Keratinocyte (primary cell): Measurements from ENCODE around the gene ANO2. TPM values are rescaled to one million over a fixed set of nuclear protein-coding genes. Genes with fewer than 3 reads are reported as not detected.

Experiments used
- DNase-seq: peaks from one replicate; pipeline ENCODE4 v3.0.0-alpha.2; 2011; ENCODE audit warnings: low read depth, missing footprints, low spot score
- FAIRE-seq: peaks from 2 replicates; lab custom pipeline; 2011; peaks lifted over from hg19 to GRCh38; lab: Jason Lieb, UNC
- H2AFZ ChIP-seq: 2 replicates; pipeline ENCODE4 v1.6.0; 2012; ENCODE audit warnings: low read length, control low read depth, inconsistent platforms; ENCODE audit not compliant: control insufficient read depth
- H3K27ac ChIP-seq: 2 replicates; pipeline ENCODE4 v1.5.1; 2011; ENCODE audit warnings: low read length; ENCODE audit not compliant: control insufficient read depth, insufficient read depth
- H3K27me3 ChIP-seq: 3 replicates; pipeline ENCODE4 v1.6.0; 2011; ENCODE audit warnings: low read length; ENCODE audit not compliant: control insufficient read depth, insufficient read depth; ENCODE audit errors: extremely low read depth
- H3K36me3 ChIP-seq, 2 experiments: 2 replicates in 1 of 2; 3 replicates in 1 of 2; pipeline ENCODE4 v1.5.1; 2011; ENCODE audit warnings: low read length in 2 of 2, mild to moderate bottlenecking in 1 of 2; ENCODE audit not compliant: control insufficient read depth in 2 of 2, insufficient read depth in 2 of 2; ENCODE audit errors: extremely low read depth in 1 of 2
- H3K4me1 ChIP-seq: 3 replicates; pipeline ENCODE4 v1.5.1; 2011; ENCODE audit warnings: low read length; ENCODE audit not compliant: control insufficient read depth, insufficient read depth; ENCODE audit errors: extremely low read depth
- H3K4me2 ChIP-seq: 3 replicates; pipeline ENCODE4 v1.6.0; 2011; ENCODE audit warnings: low read depth, low read length; ENCODE audit not compliant: control insufficient read depth, insufficient read depth; ENCODE audit errors: extremely low read depth
- H3K4me3 ChIP-seq, 3 experiments: fragments of 200-600 bp in 1 of 3; sonication (generic) in 1 of 3; 2 replicates in 2 of 3; 3 replicates in 1 of 3; pipeline ENCODE4 v1.5.1; 2011 to 2016; ENCODE audit warnings: low read length in 3 of 3, mild to moderate bottlenecking in 3 of 3, control low read depth in 2 of 3, inconsistent platforms in 1 of 3, low read depth in 1 of 3, mixed read lengths in 1 of 3, mixed run types in 1 of 3, moderate library complexity in 1 of 3; ENCODE audit not compliant: control insufficient read depth in 2 of 3, insufficient read depth in 2 of 3; ENCODE audit errors: extremely low read depth in 1 of 3
- H3K79me2 ChIP-seq: 2 replicates; pipeline ENCODE4 v1.6.0; 2012; ENCODE audit warnings: low read length; ENCODE audit not compliant: control insufficient read depth, insufficient read depth
- H3K9ac ChIP-seq: 3 replicates; pipeline ENCODE4 v1.6.0; 2011; ENCODE audit warnings: low read length; ENCODE audit not compliant: control insufficient read depth, insufficient read depth; ENCODE audit errors: extremely low read depth
- H3K9me1 ChIP-seq: 3 replicates; pipeline ENCODE4 v1.6.0; 2011; ENCODE audit warnings: low read length; ENCODE audit not compliant: control insufficient read depth, insufficient read depth; ENCODE audit errors: extremely low read depth
- H3K9me3 ChIP-seq: 2 replicates; pipeline ENCODE4 v1.5.1; 2012; ENCODE audit warnings: low read depth, low read length; ENCODE audit not compliant: control insufficient read depth
- H4K20me1 ChIP-seq: 3 replicates; pipeline ENCODE4 v1.6.0; 2011; ENCODE audit warnings: low read length; ENCODE audit not compliant: control insufficient read depth, insufficient read depth; ENCODE audit errors: extremely low read depth
- CTCF ChIP-seq, 3 experiments: IDR thresholded peaks in 1 of 3; conservative IDR thresholded peaks in 1 of 3; optimal IDR thresholded peaks in 1 of 3; 2 replicates in 2 of 3; 3 replicates in 1 of 3; pipeline versions ENCODE3 to v1.5.1; 2011; ENCODE audit warnings: low read length in 3 of 3, mild to moderate bottlenecking in 3 of 3, moderate library complexity in 2 of 3, control low read depth in 1 of 3, inconsistent platforms in 1 of 3; ENCODE audit not compliant: insufficient read depth in 2 of 3; ENCODE audit errors: extremely low read depth in 1 of 3
- EZH2 ChIP-seq: IDR thresholded peaks from one replicate; pipeline ENCODE4 v1.6.1; 2012; ENCODE audit warnings: inconsistent platforms, mild to moderate bottlenecking, low read length, moderate library complexity
- dilution Hi-C: fragments of 300-500 bp; cut with MboI; formaldehyde crosslinking; loops from one replicate; pipeline ENCODE4 v1.7.0; 2020; ENCODE audit warnings: low sequenced_read_pairs; ENCODE audit not compliant: extremely low pct_ligation_motif_present
- polyA plus RNA-seq, 5 experiments: library from polyadenylated mRNA; depleted of rRNA in 3 of 5; stranded (reverse) in 3 of 5; stranded (forward) in 1 of 5; unstranded in 1 of 5; fragments of >200 nt; gene quantifications; 1 replicate in 1 of 5; 2 replicates in 3 of 5; 3 replicates in 1 of 5; pipeline versions ENCODE4 v1.2.1 to v1.2.3, GENCODE V29; 2011 to 2012; ENCODE audit warnings: missing spikeins in 2 of 5, low read depth in 1 of 5, low replicate concordance in 1 of 5

Gene ANO2
- polyA plus RNA-seq, 1 donor (not counting 4 experiments of a cell fraction or from before 2014, with no cell fraction given): 0.14 TPM

DNA sequence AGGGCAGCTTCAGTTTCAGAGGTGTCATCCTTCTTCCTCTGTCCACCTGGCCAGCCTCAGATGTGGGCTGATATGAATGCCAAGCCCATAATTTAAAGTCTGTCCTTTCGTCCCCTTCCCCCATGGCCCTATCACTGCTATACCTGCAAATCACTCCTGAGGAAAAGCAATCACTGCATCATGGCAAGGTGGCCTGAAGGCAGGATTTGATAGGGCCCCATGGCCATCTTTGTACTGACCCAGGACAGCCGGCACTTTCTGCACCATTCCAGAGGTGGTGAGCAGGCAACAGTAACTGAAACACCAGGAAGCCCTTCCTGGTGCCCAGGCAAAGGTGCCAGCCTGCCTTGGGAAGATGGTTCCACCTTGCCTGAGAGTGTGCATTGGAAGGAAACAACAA lies 60.8 kb downstream of the ANO2 start:
- FAIRE-seq: no peak
- Histone ChIP-seq H2AFZ (no peak overlapping the region), H4K20me1 (no peaks in the 10 kb centered on the region), H3K9me1 (no peaks in the 10 kb centered on the region), H3K9me3 (no peaks in the 10 kb centered on the region), H3K79me2 (no peaks in the 10 kb centered on the region), H3K4me1 (no peaks in the 10 kb centered on the region), H3K27ac (no peak overlapping the region), H3K4me2 (no peak overlapping the region), H3K36me3 (no peaks in the 10 kb centered on the region), H3K9ac (no peak overlapping the region), H3K4me3 (no peak overlapping the region), H3K27me3 (no peaks in the 10 kb centered on the region)
- no peak for DNase-seq
- TF ChIP-seq EZH2 (no peak), CTCF (optimal IDR thresholded peaks at IDR 0.05 in 1 of 3, IDR thresholded peaks at IDR 0.05 in 1 of 3, conservative IDR thresholded peaks at IDR 0.05 in 1 of 3; ENCODE audit: extremely low read depth in 1 of 3, insufficient read depth in 2 of 3, low read length in 3 of 3) (no peak)
- dilution Hi-C loops: no loop called here

GRCh38 chr12:5882511-5883190 lies 62.4 kb downstream of the ANO2 start:
- no peak overlapping the region for H3K27ac ChIP-seq
- TF ChIP-seq EZH2: no peak
- TF ChIP-seq CTCF (optimal IDR thresholded peaks at IDR 0.05 in 1 of 3, IDR thresholded peaks at IDR 0.05 in 1 of 3, conservative IDR thresholded peaks at IDR 0.05 in 1 of 3; ENCODE audit: extremely low read depth in 1 of 3, insufficient read depth in 2 of 3, low read length in 3 of 3): no peak
- no peaks in the 10 kb centered on the region for H3K36me3 ChIP-seq
- no peak overlapping the region for H2AFZ ChIP-seq
- no peak overlapping the region for H3K9ac ChIP-seq
- no peak overlapping the region for H3K4me3 ChIP-seq
- H3K4me2 ChIP-seq: no peak overlapping the region
- H3K4me1 ChIP-seq: no peaks in the 10 kb centered on the region
- dilution Hi-C loops: no loop called here
- H4K20me1 ChIP-seq: no peaks in the 10 kb centered on the region
- FAIRE-seq (no peak), DNase-seq (no peak)
- no peaks in the 10 kb centered on the region for H3K9me1 ChIP-seq
- H3K27me3 ChIP-seq: no peaks in the 10 kb centered on the region
- H3K79me2 ChIP-seq: no peaks in the 10 kb centered on the region
- no peaks in the 10 kb centered on the region for H3K9me3 ChIP-seq
